Suprapubic skin (tissue), 4 donors: ENCODE measurements around the gene PUSL1. TPM values are rescaled to one million over a fixed set of nuclear protein-coding genes. Genes with fewer than 3 reads are reported as not detected.

Experiments
- DNase-seq, 2 donors: peaks; one replicate each; pipeline ENCODE4 v3.0.0-alpha.2; 2019; ENCODE audit warnings: low spot score in 2 of 2
- H3K27ac ChIP-seq: fragments of 200-600 bp; sonication (generic); one replicate; pipeline ENCODE4 v1.5.1; 2019
- H3K27me3 ChIP-seq: fragments of 200-600 bp; sonication (generic); one replicate; pipeline ENCODE4 v1.5.1; 2019
- H3K36me3 ChIP-seq: fragments of 200-600 bp; sonication (generic); one replicate; pipeline ENCODE4 v1.5.1; 2019
- H3K4me1 ChIP-seq: fragments of 200-600 bp; sonication (generic); one replicate; pipeline ENCODE4 v1.5.1; 2019
- H3K4me3 ChIP-seq: fragments of 200-600 bp; sonication (generic); one replicate; pipeline ENCODE4 v1.5.1; 2019; ENCODE audit warnings: mild to moderate bottlenecking
- H3K9me3 ChIP-seq: fragments of 200-600 bp; sonication (generic); one replicate; pipeline ENCODE4 v1.5.1; 2019
- CTCF ChIP-seq, 2 donors: fragments of 200-600 bp in 1 of 2; fragments of 450-650 bp in 1 of 2; sonication (generic) in 1 of 2; IDR thresholded peaks; one replicate each; pipeline ENCODE4 v1.5.1; 2016 to 2019; ENCODE audit warnings: antibody characterized with exemption in 2 of 2, mild to moderate bottlenecking in 1 of 2, moderate library complexity in 1 of 2
- EP300 ChIP-seq: sonication (generic); formaldehyde crosslinking; IDR thresholded peaks from one replicate; pipeline ENCODE4 v1.6.1; 2017; ENCODE audit warnings: antibody characterized with exemption
- POLR2A ChIP-seq, 2 donors: fragments of 450-650 bp; IDR thresholded peaks; one replicate each; pipeline ENCODE4 v1.6.1; 2017; ENCODE audit warnings: antibody characterized with exemption in 2 of 2, mild to moderate bottlenecking in 2 of 2, moderate library complexity in 2 of 2
- POLR2AphosphoS5 ChIP-seq, 3 donors: sonication (generic); formaldehyde crosslinking; IDR thresholded peaks; one replicate each; pipeline ENCODE4 v1.6.1; 2017; ENCODE audit warnings: antibody characterized with exemption in 3 of 3
- WGBS: methylation state at CpG from one replicate; pipeline ENCODE4 v1.1.5; 2018; 5-methylcytosine and 5-hydroxymethylcytosine counted together
- total RNA-seq, 4 donors: library from RNA; depleted of rRNA; stranded (reverse); fragments of >200 nt; gene quantifications; one replicate each; pipeline ENCODE4 v1.1.0, GENCODE V29; 2016

The PUSL1 gene
- total RNA-seq, 4 donors from 2014 or later = 16.9 to 56.4 (median 36.4) TPM

GRCh38 chr1:1322418-1322817 is 14.0 kb downstream of the PUSL1 start:
- H3K27ac ChIP-seq = no peak overlapping the region
- H3K36me3 ChIP-seq = peaks cover 28% of the 10 kb centered on the region
- H3K27me3 ChIP-seq = no peaks in the 10 kb centered on the region
- peaks cover 71% of the 10 kb centered on the region for H3K4me1 ChIP-seq
- no peak for DNase-seq
- no peak for TF ChIP-seq EP300
- TF ChIP-seq CTCF (IDR thresholded peaks at IDR 0.05) = no peak
- TF ChIP-seq POLR2AphosphoS5 (IDR thresholded peaks at IDR 0.05) = no peak
- no peak for TF ChIP-seq POLR2A (IDR thresholded peaks at IDR 0.05)
- H3K9me3 ChIP-seq = no peaks in the 10 kb centered on the region
- 89% methylated on average over 10 of the region's 14 CpGs for WGBS
- H3K4me3 ChIP-seq = no peak overlapping the region

- WGBS = 81% methylated on average over 10 of the region's 10 CpGs
- no peak for DNase-seq
- TF ChIP-seq POLR2AphosphoS5 (IDR thresholded peaks at IDR 0.05) = no peak
- TF ChIP-seq EP300 = no peak
- TF ChIP-seq POLR2A (IDR thresholded peaks at IDR 0.05) = no peak
- TF ChIP-seq CTCF (IDR thresholded peaks at IDR 0.05) = no peak
- peaks cover 34% of the 10 kb centered on the region for H3K36me3 ChIP-seq
- no peaks in the 10 kb centered on the region for H3K27me3 ChIP-seq
- no peaks in the 10 kb centered on the region for H3K9me3 ChIP-seq
- no peak overlapping the region for H3K27ac ChIP-seq
- peaks cover 66% of the 10 kb centered on the region for H3K4me1 ChIP-seq
- no peak overlapping the region for H3K4me3 ChIP-seq
Observed at GRCh38 chr1:1322952-1323351, 14.6 kb downstream of the PUSL1 start.

- WGBS = 0% methylated on average over 10 of the region's 41 CpGs
- TF ChIP-seq POLR2A (IDR thresholded peaks at IDR 0.05) (no peak), POLR2AphosphoS5 (IDR thresholded peaks at IDR 0.05) (no peak), EP300 (no peak), CTCF (IDR thresholded peaks at IDR 0.05) (no peak)
- no peaks in the 10 kb centered on the region for H3K27me3 ChIP-seq
- H3K9me3 ChIP-seq = no peaks in the 10 kb centered on the region
- H3K27ac ChIP-seq = peak overlapping the region; percentile 89
- peaks cover 55% of the 10 kb centered on the region for H3K4me1 ChIP-seq
- H3K36me3 ChIP-seq = peaks cover 34% of the 10 kb centered on the region
- no peak for DNase-seq
- peak overlapping the region; percentile 90 for H3K4me3 ChIP-seq
Observed at GRCh38 chr1:1324084-1324523, 15.7 kb downstream of the PUSL1 start.

- H3K27me3 ChIP-seq = no peaks in the 10 kb centered on the region
- peaks cover 33% of the 10 kb centered on the region for H3K36me3 ChIP-seq
- peak within 1 kb of the TSS; percentile 90 for H3K4me3 ChIP-seq
- TF ChIP-seq CTCF (IDR thresholded peaks at IDR 0.05) (no peak), POLR2AphosphoS5 (IDR thresholded peaks at IDR 0.05) (peak; percentile 23 to 75 (median 54)), POLR2A (IDR thresholded peaks at IDR 0.05) (peak in 1 of 2 donors; percentile 15)
- 1% methylated on average over 15 of the region's 84 CpGs for WGBS
- peak; percentile 97 to 98 for DNase-seq
- peaks cover 54% of the 10 kb centered on the region for H3K4me1 ChIP-seq
- H3K9me3 ChIP-seq = no peaks in the 10 kb centered on the region
- peak within 1 kb of the TSS; percentile 89 for H3K27ac ChIP-seq
Observed at GRCh38 chr1:1324524-1325287, 16.3 kb downstream of the PUSL1 start, which contains the start of the genes CPTP and INTS11. CPTP (plus strand) TSS chr1:1324802; CDS start chr1:1326911, 2,109 bp downstream. INTS11 (minus strand) TSS chr1:1324660; CDS start chr1:1324608, 52 bp downstream.

- WGBS = 13% methylated on average over 3 of the region's 16 CpGs
- Histone ChIP-seq H3K9me3 (no peaks in the 10 kb centered on the region), H3K27ac (peak overlapping the region; percentile 89), H3K4me1 (peaks cover 55% of the 10 kb centered on the region), H3K27me3 (no peaks in the 10 kb centered on the region), H3K36me3 (peaks cover 27% of the 10 kb centered on the region), H3K4me3 (peak overlapping the region; percentile 90)
- no peak for DNase-seq
- TF ChIP-seq CTCF (IDR thresholded peaks at IDR 0.05) = no peak
Observed at GRCh38 chr1:1325288-1326074, 17.1 kb downstream of the PUSL1 start.
